C4-2B (cell line): ENCODE results near the gene ASMTL.

Experiments
- CTCF ChIP-seq: fragments of 450-650 bp; conservative IDR thresholded peaks from 2 replicates; pipeline ENCODE4 v1.5.1; 2017; ENCODE audit warnings: mild to moderate bottlenecking
- ZFX ChIP-seq: fragments of 450-650 bp; IDR thresholded peaks from 2 replicates; pipeline ENCODE4 v1.6.1; 2017

GRCh38 chrX:1452516-1453394 lies at the start of gene ASMTL:
- TF ChIP-seq CTCF (no peak), ZFX (no peak)
